SK-N-SH treated with all-trans-retinoic acid at 6 μM for 48 hours (cell line): Measurements from ENCODE around the gene NACC1.
A peak's percentile ranks its signal among the peaks of the same experiment; 100 is the strongest.

Experiments
- ATAC-seq: fragments of 200-7000 bp; cut with Tn5 transposase; 3 replicates; pipeline ENCODE4 v1.9.1; 2020; ENCODE audit warnings: mild to moderate bottlenecking, moderate library complexity
- BACH2 ChIP-seq: fragments of 250-450 bp; sonication (Bioruptor Pico); IDR thresholded peaks from 2 replicates; pipeline ENCODE4 v1.9.0; 2021; ENCODE audit warnings: mild to moderate bottlenecking, borderline replicate concordance
- CREB5 ChIP-seq: fragments of 250-450 bp; sonication (Bioruptor Pico); IDR thresholded peaks from 2 replicates; pipeline ENCODE4 v1.5.1; 2020; ENCODE audit warnings: low read depth, mild to moderate bottlenecking, moderate library complexity
- CSDC2 ChIP-seq: fragments of 250-450 bp; sonication (Bioruptor Pico); IDR thresholded peaks from 2 replicates; pipeline ENCODE4 v1.5.0; 2020; ENCODE audit warnings: mild to moderate bottlenecking, moderate library complexity
- CSRNP3 ChIP-seq: fragments of 250-450 bp; sonication (Bioruptor Pico); IDR thresholded peaks from 2 replicates; pipeline ENCODE4 v1.5.1; 2021; ENCODE audit warnings: mild to moderate bottlenecking, moderate library complexity
- GLIS3 ChIP-seq: fragments of 250-450 bp; sonication (Bioruptor Pico); IDR thresholded peaks from 2 replicates; pipeline ENCODE4 v1.5.0; 2020; ENCODE audit warnings: mild to moderate bottlenecking, moderate library complexity
- ISL1 ChIP-seq: fragments of 250-450 bp; sonication (Bioruptor Pico); IDR thresholded peaks from 2 replicates; pipeline ENCODE4 v2.1.2; 2022; ENCODE audit warnings: mild to moderate bottlenecking, moderate library complexity
- PATZ1 ChIP-seq: fragments of 250-450 bp; sonication (Bioruptor Pico); IDR thresholded peaks from 2 replicates; pipeline ENCODE4 v1.8.0; 2020; ENCODE audit warnings: mild to moderate bottlenecking, moderate library complexity, borderline replicate concordance
- PPARA ChIP-seq: fragments of 250-450 bp; sonication (Bioruptor Pico); IDR thresholded peaks from 2 replicates; pipeline ENCODE4 v1.5.0; 2020; ENCODE audit warnings: mild to moderate bottlenecking, borderline replicate concordance
- RARB ChIP-seq: fragments of 250-450 bp; sonication (Bioruptor Pico); IDR thresholded peaks from 2 replicates; pipeline ENCODE4 v1.8.0; 2021; ENCODE audit warnings: mild to moderate bottlenecking, moderate library complexity
- TCF4 ChIP-seq: fragments of 250-450 bp; sonication (Bioruptor Pico); IDR thresholded peaks from 2 replicates; pipeline ENCODE4 v1.8.0; 2021; ENCODE audit warnings: mild to moderate bottlenecking, moderate library complexity, borderline replicate concordance
- TOX ChIP-seq: fragments of 250-450 bp; sonication (Bioruptor Pico); IDR thresholded peaks from 2 replicates; pipeline ENCODE4 v1.8.0; 2021; ENCODE audit warnings: mild to moderate bottlenecking, moderate library complexity, borderline replicate concordance
- ZFP3 ChIP-seq: fragments of 250-450 bp; sonication (Bioruptor Pico); IDR thresholded peaks from 2 replicates; pipeline ENCODE4 v1.5.0; 2020; ENCODE audit warnings: mild to moderate bottlenecking, moderate library complexity
- ZFP30 ChIP-seq: fragments of 450-650 bp; formaldehyde crosslinking; IDR thresholded peaks from 2 replicates; pipeline ENCODE4 v1.5.0; 2022; ENCODE audit warnings: mild to moderate bottlenecking, moderate library complexity
- ZNF70 ChIP-seq: fragments of 450-650 bp; formaldehyde crosslinking; IDR thresholded peaks from 2 replicates; pipeline ENCODE4 v1.5.0; 2020; ENCODE audit warnings: mild to moderate bottlenecking, moderate library complexity
- ZNF8 ChIP-seq: fragments of 450-650 bp; formaldehyde crosslinking; IDR thresholded peaks from 2 replicates; pipeline ENCODE4 v1.5.0; 2020; ENCODE audit warnings: mild to moderate bottlenecking, moderate library complexity
- TF ChIP-seq, protein P1 (sequence below): fragments of 250-450 bp; sonication (Bioruptor Pico); IDR thresholded peaks from 2 replicates; pipeline ENCODE4 v1.8.0; 2021; ENCODE audit warnings: low read depth, mild to moderate bottlenecking, moderate library complexity, borderline replicate concordance
- TF ChIP-seq, protein P2 (sequence below): fragments of 250-450 bp; sonication (Bioruptor Pico); IDR thresholded peaks from 2 replicates; pipeline ENCODE4 v1.5.0; 2020; ENCODE audit warnings: mild to moderate bottlenecking, moderate library complexity

The NACC1 gene

GRCh38 chr19:13117772-13118423 lies at the start of gene NACC1:
TSS of gene NACC1 (plus strand) at chr19:13118264. CDS start at chr19:13135208, 16,944 bp downstream.
- ATAC-seq = peak; percentile 91

GRCh38 chr19:13069415-13070359 lies 48.4 kb upstream of the NACC1 start:
- TF ChIP-seq TCF4 (CRISPR knock-in tag) = peak; percentile 72; the same call in 1 of the 2 replicates
- no peak for TF ChIP-seq GLIS3 (CRISPR knock-in tag)
- TF ChIP-seq ZFP30 (CRISPR knock-in tag) = no peak
- TF ChIP-seq PPARA = no peak
- TF ChIP-seq, protein P1, sequence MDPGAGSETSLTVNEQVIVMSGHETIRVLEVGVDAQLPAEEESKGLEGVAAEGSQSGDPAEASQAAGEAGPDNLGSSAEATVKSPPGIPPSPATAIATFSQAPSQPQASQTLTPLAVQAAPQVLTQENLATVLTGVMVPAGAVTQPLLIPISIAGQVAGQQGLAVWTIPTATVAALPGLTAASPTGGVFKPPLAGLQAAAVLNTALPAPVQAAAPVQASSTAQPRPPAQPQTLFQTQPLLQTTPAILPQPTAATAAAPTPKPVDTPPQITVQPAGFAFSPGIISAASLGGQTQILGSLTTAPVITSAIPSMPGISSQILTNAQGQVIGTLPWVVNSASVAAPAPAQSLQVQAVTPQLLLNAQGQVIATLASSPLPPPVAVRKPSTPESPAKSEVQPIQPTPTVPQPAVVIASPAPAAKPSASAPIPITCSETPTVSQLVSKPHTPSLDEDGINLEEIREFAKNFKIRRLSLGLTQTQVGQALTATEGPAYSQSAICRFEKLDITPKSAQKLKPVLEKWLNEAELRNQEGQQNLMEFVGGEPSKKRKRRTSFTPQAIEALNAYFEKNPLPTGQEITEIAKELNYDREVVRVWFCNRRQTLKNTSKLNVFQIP (CRISPR knock-in tag) = no peak
- ATAC-seq = no peak; the same call in 1 of the 3 replicates

More at GRCh38 chr19:13117772-13118423, at the start of gene NACC1:
- TF ChIP-seq CREB5 (CRISPR knock-in tag) (no peak), CSDC2 (no peak), ZNF8 (CRISPR knock-in tag) (no peak), ZFP3 (CRISPR knock-in tag) (0 out of 2 replicates have a peak, but pooled peaks have one; percentile 51)
- TF ChIP-seq, protein P2, sequence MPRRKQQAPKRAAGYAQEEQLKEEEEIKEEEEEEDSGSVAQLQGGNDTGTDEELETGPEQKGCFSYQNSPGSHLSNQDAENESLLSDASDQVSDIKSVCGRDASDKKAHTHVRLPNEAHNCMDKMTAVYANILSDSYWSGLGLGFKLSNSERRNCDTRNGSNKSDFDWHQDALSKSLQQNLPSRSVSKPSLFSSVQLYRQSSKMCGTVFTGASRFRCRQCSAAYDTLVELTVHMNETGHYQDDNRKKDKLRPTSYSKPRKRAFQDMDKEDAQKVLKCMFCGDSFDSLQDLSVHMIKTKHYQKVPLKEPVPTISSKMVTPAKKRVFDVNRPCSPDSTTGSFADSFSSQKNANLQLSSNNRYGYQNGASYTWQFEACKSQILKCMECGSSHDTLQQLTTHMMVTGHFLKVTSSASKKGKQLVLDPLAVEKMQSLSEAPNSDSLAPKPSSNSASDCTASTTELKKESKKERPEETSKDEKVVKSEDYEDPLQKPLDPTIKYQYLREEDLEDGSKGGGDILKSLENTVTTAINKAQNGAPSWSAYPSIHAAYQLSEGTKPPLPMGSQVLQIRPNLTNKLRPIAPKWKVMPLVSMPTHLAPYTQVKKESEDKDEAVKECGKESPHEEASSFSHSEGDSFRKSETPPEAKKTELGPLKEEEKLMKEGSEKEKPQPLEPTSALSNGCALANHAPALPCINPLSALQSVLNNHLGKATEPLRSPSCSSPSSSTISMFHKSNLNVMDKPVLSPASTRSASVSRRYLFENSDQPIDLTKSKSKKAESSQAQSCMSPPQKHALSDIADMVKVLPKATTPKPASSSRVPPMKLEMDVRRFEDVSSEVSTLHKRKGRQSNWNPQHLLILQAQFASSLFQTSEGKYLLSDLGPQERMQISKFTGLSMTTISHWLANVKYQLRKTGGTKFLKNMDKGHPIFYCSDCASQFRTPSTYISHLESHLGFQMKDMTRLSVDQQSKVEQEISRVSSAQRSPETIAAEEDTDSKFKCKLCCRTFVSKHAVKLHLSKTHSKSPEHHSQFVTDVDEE (CRISPR knock-in tag) = 0 out of 2 replicates have a peak, but pooled peaks have one; percentile 50

DNA sequence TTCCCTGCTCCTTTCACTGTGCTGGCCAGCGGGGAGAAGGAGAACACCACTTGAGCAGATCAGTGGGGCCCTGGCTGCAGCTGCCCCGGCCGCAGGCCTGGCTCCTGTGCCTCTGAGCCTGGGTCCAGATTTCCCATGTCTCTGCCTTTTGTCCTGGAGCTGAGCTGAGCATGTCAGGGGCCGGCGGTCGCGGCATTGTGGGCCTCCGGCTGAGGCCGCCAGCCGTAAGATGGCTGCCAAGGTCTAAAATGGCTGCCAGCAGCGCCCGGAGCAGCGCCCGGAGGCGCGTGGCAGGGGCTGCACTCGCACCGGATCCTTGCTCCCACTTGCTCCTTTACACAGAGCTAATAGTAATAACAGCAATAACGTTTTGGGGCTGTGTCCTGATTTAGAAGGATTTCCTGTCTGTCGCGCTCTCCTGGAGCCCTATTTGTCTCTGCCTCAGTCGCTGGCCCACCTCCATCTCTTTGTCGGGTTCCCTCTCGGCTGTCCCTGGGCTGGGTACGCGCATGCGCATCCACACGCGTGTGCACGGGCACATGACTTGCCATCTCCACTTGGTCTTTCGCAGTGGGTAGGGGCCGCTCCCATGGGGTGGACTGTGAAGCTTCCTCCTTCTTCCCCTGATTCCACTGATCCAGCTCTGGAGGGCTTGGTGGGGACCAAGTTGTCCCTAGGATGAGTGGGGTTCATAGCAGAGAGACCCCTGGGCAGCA lies 47.5 kb upstream of the NACC1 start:
- no peak for TF ChIP-seq ZNF70 (CRISPR knock-in tag)
- TF ChIP-seq ISL1 (CRISPR knock-in tag) = no peak
- TF ChIP-seq CSDC2 = no peak
- TF ChIP-seq BACH2 (CRISPR knock-in tag) = no peak
- no peak for TF ChIP-seq ZFP30 (CRISPR knock-in tag)
- TF ChIP-seq TOX (CRISPR knock-in tag) = no peak
- no peak for TF ChIP-seq CREB5 (CRISPR knock-in tag)
- TF ChIP-seq RARB (CRISPR knock-in tag) = no peak
- TF ChIP-seq GLIS3 (CRISPR knock-in tag) = no peak
- no peak for TF ChIP-seq ZFP3 (CRISPR knock-in tag)
- no peak for TF ChIP-seq PPARA
- TF ChIP-seq CSRNP3 (CRISPR knock-in tag) = no peak
- no peak for TF ChIP-seq PATZ1 (CRISPR knock-in tag)
- no peak for ATAC-seq
